ENCODE data around the gene VPS35L. TPM values are rescaled to one million over a fixed set of nuclear protein-coding genes. Genes with fewer than 3 reads are reported as not detected.

Gene VPS35L
- total RNA-seq, 1 donor from 2014 or later: 45.0 TPM

GRCh38 chr16:19583665-19584300 is 28.3 kb downstream of the VPS35L start:
- Histone ChIP-seq H3K4me3 (ENCODE audit: insufficient read depth, low read depth, low read length) (no peak overlapping the region), H2AFZ (ENCODE audit: low read depth, low read length) (no peak overlapping the region), H3K9ac (ENCODE audit: low read length) (no peak overlapping the region), H4K20me1 (ENCODE audit: insufficient read depth, low read length) (no peaks in the 10 kb centered on the region), H3K79me2 (ENCODE audit: insufficient read depth, low read length) (no peaks in the 10 kb centered on the region), H3K9me3 (ENCODE audit: insufficient read depth, low read depth, low read length) (no peaks in the 10 kb centered on the region), H3K27ac (ENCODE audit: low read depth, low read length) (no peak overlapping the region), H3K4me2 (ENCODE audit: low read length) (no peak overlapping the region), H3K27me3 (ENCODE audit: insufficient read depth, low read length) (no peaks in the 10 kb centered on the region), H3K4me1 (ENCODE audit: insufficient read depth, low read length) (peaks cover 2% of the 10 kb centered on the region), H3K36me3 (ENCODE audit: insufficient read depth, low read length) (peaks cover 22% of the 10 kb centered on the region)
- TF ChIP-seq CTCF (IDR thresholded peaks at IDR 0.05; ENCODE audit: insufficient read depth, low read depth, low read length): peak; percentile 96
- no peak for TF ChIP-seq EZH2 (IDR thresholded peaks at IDR 0.05; ENCODE audit: insufficient read depth, low read length)
- H3K4me3 Mint-ChIP-seq (ENCODE audit: unreplicated experiment): no peak overlapping the region
- no peaks in the 10 kb centered on the region for H3K27me3 Mint-ChIP-seq (ENCODE audit: low read depth, unreplicated experiment)
- H3K9me3 Mint-ChIP-seq (ENCODE audit: unreplicated experiment): peaks cover 4% of the 10 kb centered on the region
- no peak for FAIRE-seq
- peaks cover 16% of the 10 kb centered on the region for H3K36me3 Mint-ChIP-seq (ENCODE audit: low read depth, unreplicated experiment)
- DNase-seq (ENCODE audit: low read depth): peak; percentile 29
- H3K4me1 Mint-ChIP-seq (ENCODE audit: low read depth, unreplicated experiment): peaks cover 2% of the 10 kb centered on the region
- no peak overlapping the region for H3K27ac Mint-ChIP-seq (ENCODE audit: unreplicated experiment)

GRCh38 chr16:19588661-19589060 is 33.2 kb downstream of the VPS35L start:
- Histone ChIP-seq H2AFZ (ENCODE audit: low read depth, low read length) (no peak overlapping the region), H4K20me1 (ENCODE audit: insufficient read depth, low read length) (no peaks in the 10 kb centered on the region), H3K36me3 (ENCODE audit: insufficient read depth, low read length) (peaks cover 6% of the 10 kb centered on the region), H3K9ac (ENCODE audit: low read length) (no peak overlapping the region), H3K4me1 (ENCODE audit: insufficient read depth, low read length) (no peaks in the 10 kb centered on the region), H3K4me3 (ENCODE audit: insufficient read depth, low read depth, low read length) (no peak overlapping the region), H3K79me2 (ENCODE audit: insufficient read depth, low read length) (no peaks in the 10 kb centered on the region), H3K27me3 (ENCODE audit: insufficient read depth, low read length) (no peaks in the 10 kb centered on the region), H3K4me2 (ENCODE audit: low read length) (no peak overlapping the region), H3K27ac (ENCODE audit: low read depth, low read length) (no peak overlapping the region), H3K9me3 (ENCODE audit: insufficient read depth, low read depth, low read length) (no peaks in the 10 kb centered on the region)
- H3K36me3 Mint-ChIP-seq (ENCODE audit: low read depth, unreplicated experiment): peaks cover 5% of the 10 kb centered on the region
- H3K27me3 Mint-ChIP-seq (ENCODE audit: low read depth, unreplicated experiment): no peaks in the 10 kb centered on the region
- TF ChIP-seq CTCF (IDR thresholded peaks at IDR 0.05; ENCODE audit: insufficient read depth, low read depth, low read length): no peak
- DNase-seq (ENCODE audit: low read depth) (peak; percentile 20), FAIRE-seq (no peak)
- no peak overlapping the region for H3K4me3 Mint-ChIP-seq (ENCODE audit: unreplicated experiment)
- H3K9me3 Mint-ChIP-seq (ENCODE audit: unreplicated experiment): no peaks in the 10 kb centered on the region
- no peak overlapping the region for H3K27ac Mint-ChIP-seq (ENCODE audit: unreplicated experiment)
- H3K4me1 Mint-ChIP-seq (ENCODE audit: low read depth, unreplicated experiment): peaks cover 13% of the 10 kb centered on the region

GRCh38 chr16:19589106-19589505 is 33.6 kb downstream of the VPS35L start:
- H3K4me3 ChIP-seq (ENCODE audit: insufficient read depth, low read depth, low read length): no peak overlapping the region
- no peaks in the 10 kb centered on the region for H3K4me1 ChIP-seq (ENCODE audit: insufficient read depth, low read length)
- no peak overlapping the region for H3K27ac ChIP-seq (ENCODE audit: low read depth, low read length)
- no peaks in the 10 kb centered on the region for H4K20me1 ChIP-seq (ENCODE audit: insufficient read depth, low read length)
- no peak for DNase-seq (ENCODE audit: low read depth)
- Mint-ChIP-seq H3K36me3 (ENCODE audit: low read depth, unreplicated experiment) (peaks cover 5% of the 10 kb centered on the region), H3K27me3 (ENCODE audit: low read depth, unreplicated experiment) (no peaks in the 10 kb centered on the region), H3K4me1 (ENCODE audit: low read depth, unreplicated experiment) (peaks cover 13% of the 10 kb centered on the region), H3K27ac (ENCODE audit: unreplicated experiment) (no peak overlapping the region), H3K4me3 (ENCODE audit: unreplicated experiment) (no peak overlapping the region), H3K9me3 (ENCODE audit: unreplicated experiment) (no peaks in the 10 kb centered on the region)
- no peak overlapping the region for H3K4me2 ChIP-seq (ENCODE audit: low read length)
- H3K9ac ChIP-seq (ENCODE audit: low read length): no peak overlapping the region
- TF ChIP-seq CTCF (IDR thresholded peaks at IDR 0.05; ENCODE audit: insufficient read depth, low read depth, low read length) (no peak), EZH2 (IDR thresholded peaks at IDR 0.05; ENCODE audit: insufficient read depth, low read length) (no peak)
- H2AFZ ChIP-seq (ENCODE audit: low read depth, low read length): no peak overlapping the region
- peaks cover 6% of the 10 kb centered on the region for H3K36me3 ChIP-seq (ENCODE audit: insufficient read depth, low read length)
- H3K9me3 ChIP-seq (ENCODE audit: insufficient read depth, low read depth, low read length): no peaks in the 10 kb centered on the region
- FAIRE-seq: no peak
- H3K27me3 ChIP-seq (ENCODE audit: insufficient read depth, low read length): no peaks in the 10 kb centered on the region
- no peaks in the 10 kb centered on the region for H3K79me2 ChIP-seq (ENCODE audit: insufficient read depth, low read length)

All from astrocyte (in vitro differentiated cells and primary cell).